HG02642 (cell line): ENCODE measurements around the gene B4GALT1.
A peak's percentile ranks its signal among the peaks of the same experiment; 100 is the strongest.

ENCODE experiments used
- ATAC-seq: cut with Tn5 transposase; IDR thresholded peaks from one replicate; pipeline ENCODE4 v1.9.1; 2021; ENCODE audit warnings: mild to moderate bottlenecking; ENCODE audit not compliant: unreplicated experiment, poor library complexity

The B4GALT1 gene

DNA sequence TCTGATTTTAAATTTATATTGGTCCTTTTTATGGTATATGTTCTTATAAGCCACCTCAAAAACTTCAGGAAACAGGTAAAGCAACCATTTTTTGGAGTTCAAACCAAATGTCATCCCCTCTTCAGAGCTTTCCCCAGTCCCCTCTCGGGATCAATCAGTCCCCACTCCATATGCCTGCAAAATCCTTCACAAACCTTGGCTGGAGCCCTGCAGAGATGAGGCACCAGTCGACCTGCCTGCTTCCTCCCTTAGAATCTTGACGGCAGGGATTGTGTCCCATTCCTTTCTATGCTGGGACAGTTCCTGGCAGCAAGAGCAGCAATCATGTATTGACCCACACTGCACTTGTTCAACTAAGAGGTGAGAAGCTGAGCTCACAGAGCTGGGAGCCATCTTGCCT is 22.6 kb downstream of the B4GALT1 start:
- no peak for ATAC-seq

DNA sequence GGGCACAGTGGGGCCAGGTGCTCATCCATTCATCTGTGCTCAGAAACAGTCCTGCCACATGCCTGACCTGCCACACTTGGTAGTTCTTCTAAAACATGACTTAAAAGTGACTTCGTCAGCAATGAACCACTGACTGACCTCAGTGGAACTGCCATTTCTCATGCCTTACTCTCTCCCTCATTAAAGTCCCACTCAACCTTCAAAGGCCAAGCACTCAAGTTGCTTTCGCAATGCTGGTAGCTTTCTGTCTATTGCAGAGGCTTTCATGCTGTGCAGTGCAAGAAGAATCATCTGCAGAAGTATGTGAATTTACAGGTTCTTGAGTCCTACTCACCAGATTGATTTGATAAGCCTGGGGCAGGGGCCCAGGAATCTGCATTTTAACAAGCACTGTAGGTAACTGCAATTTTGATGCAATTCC is 23.9 kb downstream of the B4GALT1 start:
- ATAC-seq: no peak

GRCh38 chr9:33142535-33142934 is 24.6 kb downstream of the B4GALT1 start:
- peak; percentile 34 for ATAC-seq

DNA sequence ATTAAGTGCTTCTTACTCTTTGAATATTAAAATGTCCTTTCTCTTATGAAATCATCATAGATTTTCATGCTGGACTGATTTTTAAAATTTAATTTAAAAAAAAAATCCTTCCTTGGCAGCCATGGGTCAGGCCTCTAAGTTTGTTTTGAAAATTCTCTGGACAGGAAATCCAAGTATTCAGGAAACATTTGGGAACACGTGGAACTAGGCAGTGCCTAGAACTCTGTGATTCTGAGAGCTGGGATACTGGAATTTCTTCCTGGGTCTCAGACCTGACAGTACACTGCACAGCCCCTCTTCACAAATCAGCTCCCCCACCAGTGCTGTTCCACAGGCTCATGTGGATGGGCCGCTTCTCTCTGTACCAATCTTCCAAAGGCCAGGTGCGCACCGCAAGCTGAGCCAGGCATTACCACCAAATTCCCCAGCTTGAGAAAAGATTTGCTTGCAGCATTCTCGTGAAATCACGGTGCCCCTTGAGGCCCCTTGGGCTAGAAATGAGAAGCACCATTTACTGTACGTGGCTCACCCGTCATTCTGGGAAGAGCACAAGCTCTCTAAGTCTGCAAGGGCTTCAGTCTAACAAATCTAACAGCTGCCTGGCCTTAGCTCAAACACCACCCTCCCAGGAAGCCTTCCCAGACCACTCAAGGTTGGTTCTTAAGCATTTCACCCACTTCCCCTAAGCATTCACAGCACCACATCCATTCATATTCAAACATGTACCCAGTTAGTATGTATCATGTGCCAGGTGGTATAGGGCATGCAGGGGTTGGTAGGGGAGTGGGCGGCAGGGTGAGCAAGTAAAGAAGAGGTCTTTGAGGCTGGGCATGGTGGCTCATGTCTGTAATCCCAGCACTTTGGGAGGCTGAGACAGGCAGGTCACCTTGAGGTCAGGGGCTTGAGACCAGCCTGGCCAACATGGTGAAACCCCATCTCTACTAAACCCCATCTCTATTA is 26.5 kb downstream of the B4GALT1 start:
- peak; percentile 33 for ATAC-seq

- no peak for ATAC-seq
Observed at GRCh38 chr9:33139421-33140228, 27.5 kb downstream of the B4GALT1 start.

DNA sequence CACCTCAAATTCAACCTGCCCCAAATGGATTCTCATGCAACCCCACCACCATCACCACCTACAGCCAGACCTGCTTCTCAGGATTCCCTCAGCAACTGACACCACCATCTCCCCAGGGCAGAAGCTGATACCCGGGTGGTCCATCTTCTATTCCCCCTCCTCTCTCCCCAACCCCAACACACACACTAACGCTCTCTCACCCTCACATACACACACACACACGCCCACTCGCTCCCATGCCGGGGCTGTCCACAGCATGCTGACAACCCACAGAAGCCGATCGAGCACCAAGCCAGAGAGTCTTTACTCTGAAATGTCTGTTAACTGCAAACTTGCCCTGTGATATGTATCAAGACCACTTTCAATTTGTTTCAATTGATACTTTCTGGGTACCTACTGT is 28.4 kb downstream of the B4GALT1 start:
- ATAC-seq: no peak

GRCh38 chr9:33137781-33138264 is 29.3 kb downstream of the B4GALT1 start:
- ATAC-seq: peak; percentile 21

DNA sequence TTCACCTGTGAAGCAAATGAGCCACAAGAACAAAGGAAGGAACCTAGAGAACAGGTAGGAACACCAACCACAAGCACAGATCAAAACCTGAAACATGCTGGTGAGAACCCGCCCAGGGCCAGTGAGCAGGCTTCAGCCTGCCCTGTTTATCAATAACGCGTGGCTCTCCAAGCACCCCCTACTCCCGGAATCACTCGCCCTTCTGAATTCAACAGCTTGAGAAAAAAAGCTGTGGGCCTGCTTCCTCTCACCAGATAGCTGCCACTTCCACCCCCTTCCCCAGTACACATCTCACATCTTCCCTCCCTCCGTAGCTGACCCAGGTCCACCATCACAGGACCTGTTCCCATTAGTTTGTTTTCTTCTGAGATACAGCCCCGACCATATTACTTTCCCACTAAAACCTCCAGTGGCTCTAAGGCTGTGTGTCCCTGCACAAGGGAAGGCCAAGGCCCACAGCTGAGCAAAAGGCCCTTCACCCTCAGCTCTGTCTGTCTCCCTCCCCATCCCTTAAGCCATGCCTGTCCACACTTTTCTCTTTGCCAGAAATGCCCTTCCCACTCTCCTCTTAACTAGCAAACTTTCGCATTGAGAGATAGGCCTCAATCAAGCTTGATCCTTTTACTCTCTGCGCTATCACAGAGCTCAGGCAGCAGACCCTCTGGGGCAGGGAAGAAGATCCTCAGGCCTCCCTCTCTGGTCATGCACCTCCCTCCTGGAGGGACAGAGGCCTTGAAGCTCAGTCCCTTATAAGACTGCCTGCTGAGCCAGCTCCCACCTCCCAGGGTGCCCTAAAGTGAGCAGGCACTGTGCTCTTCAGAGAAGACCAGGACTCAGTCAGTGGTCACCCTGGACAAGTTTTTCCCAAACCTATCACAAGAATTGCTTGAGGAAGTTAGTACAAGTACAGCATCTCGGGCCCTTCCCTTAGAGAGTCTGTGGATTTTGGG is 30.1 kb downstream of the B4GALT1 start:
- ATAC-seq: no peak

DNA sequence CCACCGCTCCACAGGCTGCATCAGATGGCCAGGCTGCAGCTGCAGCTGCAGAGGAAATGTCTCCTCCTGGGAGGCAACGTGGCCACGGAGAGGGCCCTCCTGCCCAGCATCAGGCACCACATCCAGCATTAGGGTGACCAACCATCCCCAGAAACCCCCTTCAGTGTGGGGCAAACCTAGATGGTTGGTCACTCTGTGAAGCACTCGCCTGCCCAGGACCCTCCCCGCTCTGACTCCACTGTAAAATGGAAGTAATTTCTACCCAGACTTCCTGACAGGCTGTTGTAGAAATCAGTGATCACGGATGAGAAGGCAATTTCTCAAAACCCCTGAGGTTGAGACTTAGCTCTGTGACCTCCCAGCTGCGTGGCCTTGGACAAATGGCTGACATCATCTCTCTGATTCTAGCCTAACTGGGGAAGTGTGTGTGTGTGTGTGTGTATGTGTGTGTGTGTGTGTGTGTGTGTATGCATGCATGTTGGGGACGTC is 31.6 kb downstream of the B4GALT1 start:
- no peak for ATAC-seq

DNA sequence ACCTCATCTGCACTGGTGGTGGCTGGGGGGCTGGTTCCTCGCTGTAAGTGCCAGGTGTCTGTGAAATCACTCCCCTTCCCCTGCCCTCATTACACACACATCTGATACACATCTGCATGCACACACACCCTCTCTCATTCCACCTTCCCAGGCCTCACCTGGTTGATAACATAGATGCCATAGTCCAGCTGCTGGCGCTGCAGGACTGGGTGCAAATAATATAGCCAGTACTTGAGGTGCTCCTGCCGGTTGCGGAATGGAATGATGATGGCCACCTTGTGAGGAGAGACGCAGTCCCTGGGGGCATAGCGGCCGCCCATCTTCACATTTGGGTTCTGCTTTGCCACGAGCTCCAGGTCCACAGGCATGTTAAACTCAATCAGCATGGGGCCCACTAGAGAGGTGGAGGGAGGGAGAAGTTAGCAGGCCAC is 32.1 kb downstream of the B4GALT1 start:
- no peak for ATAC-seq

GRCh38 chr9:33133186-33133585 is 34.0 kb downstream of the B4GALT1 start:
- ATAC-seq: no peak

DNA sequence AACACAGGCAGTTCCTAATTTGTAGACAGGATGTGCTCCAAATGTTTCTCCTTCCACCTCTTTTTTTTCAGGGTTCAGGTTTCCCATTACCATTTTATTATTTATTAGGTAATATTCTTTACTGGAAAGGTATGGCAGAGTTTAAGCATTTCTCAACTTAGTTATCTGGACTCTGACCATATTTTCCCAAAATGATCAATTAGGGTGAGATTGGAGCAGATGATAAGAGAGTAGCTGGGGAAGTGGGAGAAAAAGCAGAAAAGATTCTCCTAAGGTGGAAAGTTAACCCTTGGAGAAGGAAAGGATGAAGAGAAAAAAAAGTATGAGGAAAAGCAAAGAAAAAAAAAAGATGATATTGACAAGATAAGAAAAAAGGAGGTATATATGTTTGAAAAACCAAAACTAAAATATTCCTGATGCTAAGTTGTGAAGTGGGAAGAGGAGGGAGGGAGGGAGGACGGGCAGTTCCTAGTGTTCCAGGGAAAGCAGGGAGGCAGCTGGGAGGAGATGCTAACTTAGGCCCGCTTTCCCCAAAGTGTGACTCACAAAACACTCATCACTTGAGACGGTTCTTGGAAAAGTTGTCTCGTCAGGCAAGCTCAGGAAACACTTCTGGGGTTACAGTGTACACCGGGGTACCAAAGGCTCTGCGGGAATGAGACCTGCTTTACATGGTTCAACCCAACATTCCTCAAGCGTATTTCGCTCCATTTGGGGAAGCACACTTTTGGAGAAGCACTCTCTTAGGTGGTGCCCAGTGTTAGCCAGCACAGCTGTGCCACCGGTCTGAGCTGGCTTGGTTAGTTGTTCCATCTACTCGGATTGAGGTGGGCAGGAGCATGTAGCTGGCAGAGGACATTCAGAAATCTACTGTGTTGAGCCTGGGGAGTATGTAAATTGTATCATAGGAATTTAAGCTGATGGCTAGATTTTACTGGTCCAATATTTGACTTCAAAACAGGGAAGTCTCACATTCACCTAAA is 35.1 kb downstream of the B4GALT1 start:
- ATAC-seq: no peak

DNA sequence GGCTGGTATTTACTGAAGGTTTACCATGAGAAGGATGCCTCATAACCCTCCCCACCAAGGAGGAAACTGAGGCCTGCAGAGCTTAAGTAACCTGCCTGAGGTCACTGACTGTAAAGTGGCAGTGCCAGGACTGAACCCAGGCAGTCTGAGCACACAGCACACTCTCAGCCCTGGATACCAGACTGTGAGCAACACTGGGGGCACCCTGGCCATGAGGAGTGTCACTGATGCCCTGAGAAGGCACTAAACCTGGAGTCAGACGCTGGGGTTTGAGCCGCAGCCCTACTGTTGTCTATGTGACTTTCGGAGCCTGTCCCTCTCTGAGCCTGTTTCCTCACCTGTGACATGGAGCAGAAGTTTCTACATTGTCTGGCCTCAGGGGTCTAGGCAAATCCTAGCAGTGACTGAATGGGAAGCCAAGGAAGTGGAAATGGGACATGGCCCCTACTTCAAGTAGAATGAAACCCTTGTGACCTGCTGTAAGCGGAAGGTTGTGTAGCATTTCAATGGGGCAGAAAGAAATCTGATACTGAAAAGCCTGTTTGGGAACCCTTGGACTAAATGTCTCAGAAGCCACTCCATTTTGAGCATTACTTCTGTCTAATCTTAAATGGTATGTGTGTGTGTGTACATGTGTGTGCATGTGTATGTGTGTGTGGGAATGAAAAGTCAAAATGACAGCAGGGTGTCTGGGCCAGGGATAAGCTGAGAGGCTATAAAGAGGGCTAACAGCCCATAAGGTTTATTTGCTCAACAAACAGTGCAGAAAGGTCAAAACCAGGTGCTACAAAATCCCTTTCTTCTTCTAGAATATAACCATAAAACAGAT is 36.0 kb downstream of the B4GALT1 start:
- ATAC-seq: no peak

- ATAC-seq: peak; percentile 75
Observed at GRCh38 chr9:33129886-33130881, 37.0 kb downstream of the B4GALT1 start.

DNA sequence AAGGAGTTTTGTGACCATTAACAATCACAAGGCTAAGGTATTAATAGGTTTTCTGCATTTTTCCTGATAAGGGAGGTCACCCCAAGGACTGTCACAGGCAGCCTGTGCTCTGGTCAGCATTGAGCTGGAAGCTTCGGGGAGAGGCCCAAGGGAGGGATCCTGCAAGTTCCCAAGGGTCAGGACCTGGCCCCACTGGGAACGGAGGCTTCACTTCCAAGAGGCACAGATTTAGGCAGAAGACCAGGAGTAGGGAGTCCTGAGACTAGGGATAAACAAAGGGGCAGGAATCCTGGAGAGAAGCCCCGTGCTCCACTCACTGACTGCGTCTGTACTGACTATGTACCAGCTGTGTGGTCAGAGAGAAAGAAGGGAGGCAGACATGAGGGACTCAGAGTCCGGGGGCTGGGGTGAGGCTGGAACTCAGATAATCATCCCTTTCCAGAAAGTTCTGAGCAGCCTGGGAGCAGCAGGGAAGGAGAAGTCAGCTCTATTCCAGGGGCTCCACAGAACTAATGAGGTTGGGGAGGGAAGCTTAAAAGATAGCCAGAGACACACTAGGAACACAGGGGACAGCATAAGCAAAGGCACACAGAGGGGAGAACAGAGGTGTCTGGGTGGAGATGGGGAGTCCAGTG is 37.8 kb downstream of the B4GALT1 start:
- no peak for ATAC-seq

GRCh38 chr9:33128570-33128969 is 38.6 kb downstream of the B4GALT1 start:
- no peak for ATAC-seq
